ENCODE measurements around the gene MAP3K5.

Gene MAP3K5

DNA sequence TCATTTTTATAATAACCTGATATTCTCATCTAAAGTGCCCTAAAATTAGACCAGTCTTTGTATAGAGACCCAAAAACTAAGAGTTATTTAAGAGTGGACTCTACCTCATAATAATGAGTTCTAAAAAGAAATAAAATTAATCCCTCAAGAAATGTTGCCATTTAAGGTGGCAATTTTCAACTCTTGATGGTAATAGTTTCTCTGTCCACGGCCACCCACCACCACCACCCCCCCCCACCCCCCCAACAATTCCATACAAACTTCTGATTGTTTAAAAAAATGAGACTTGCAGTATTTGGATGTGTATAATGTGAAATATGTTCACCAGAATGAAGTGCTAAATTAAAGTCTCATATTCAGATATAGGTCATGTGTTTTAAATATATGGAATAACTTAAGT, 244.4 kb downstream of the MAP3K5 start:
- peaks cover 14 to 15% of the 10 kb centered on the region in 2 experiments for H3K4me1 ChIP-seq (ENCODE audit: control insufficient read depth in 1 of 2, insufficient read depth in 1 of 2, low read depth in 1 of 2, low read length in 1 of 2)
- H3K27ac ChIP-seq, result no peak overlapping the region
- no peaks in the 10 kb centered on the region for H3K36me3 ChIP-seq
- H3K9me3 ChIP-seq, result no peaks in the 10 kb centered on the region
- no peak overlapping the region for H3K4me3 ChIP-seq (ENCODE audit: low read depth in 1 of 2, low read length in 1 of 2)
- TF ChIP-seq, protein P1, sequence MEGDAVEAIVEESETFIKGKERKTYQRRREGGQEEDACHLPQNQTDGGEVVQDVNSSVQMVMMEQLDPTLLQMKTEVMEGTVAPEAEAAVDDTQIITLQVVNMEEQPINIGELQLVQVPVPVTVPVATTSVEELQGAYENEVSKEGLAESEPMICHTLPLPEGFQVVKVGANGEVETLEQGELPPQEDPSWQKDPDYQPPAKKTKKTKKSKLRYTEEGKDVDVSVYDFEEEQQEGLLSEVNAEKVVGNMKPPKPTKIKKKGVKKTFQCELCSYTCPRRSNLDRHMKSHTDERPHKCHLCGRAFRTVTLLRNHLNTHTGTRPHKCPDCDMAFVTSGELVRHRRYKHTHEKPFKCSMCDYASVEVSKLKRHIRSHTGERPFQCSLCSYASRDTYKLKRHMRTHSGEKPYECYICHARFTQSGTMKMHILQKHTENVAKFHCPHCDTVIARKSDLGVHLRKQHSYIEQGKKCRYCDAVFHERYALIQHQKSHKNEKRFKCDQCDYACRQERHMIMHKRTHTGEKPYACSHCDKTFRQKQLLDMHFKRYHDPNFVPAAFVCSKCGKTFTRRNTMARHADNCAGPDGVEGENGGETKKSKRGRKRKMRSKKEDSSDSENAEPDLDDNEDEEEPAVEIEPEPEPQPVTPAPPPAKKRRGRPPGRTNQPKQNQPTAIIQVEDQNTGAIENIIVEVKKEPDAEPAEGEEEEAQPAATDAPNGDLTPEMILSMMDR (IDR thresholded peaks at IDR 0.05), result no peak
- peaks cover 64% of the 10 kb centered on the region for H3K27me3 ChIP-seq

- Histone ChIP-seq H3K4me1 (ENCODE audit: control insufficient read depth in 1 of 2, insufficient read depth in 1 of 2, low read depth in 1 of 2, low read length in 1 of 2) (peaks cover 14 to 15% of the 10 kb centered on the region in 2 experiments), H3K9me3 (no peaks in the 10 kb centered on the region), H3K27ac (no peak overlapping the region), H3K27me3 (peaks cover 64% of the 10 kb centered on the region), H3K4me3 (ENCODE audit: low read depth in 1 of 2, low read length in 1 of 2) (no peak overlapping the region), H3K36me3 (no peaks in the 10 kb centered on the region)
- TF ChIP-seq, protein P1 (IDR thresholded peaks at IDR 0.05), result no peak
Measured at GRCh38 chr6:136547336-136547735, 244.9 kb downstream of the MAP3K5 start.

- Histone ChIP-seq H3K9me3 (no peaks in the 10 kb centered on the region), H3K4me1 (ENCODE audit: control insufficient read depth in 1 of 2, insufficient read depth in 1 of 2, low read depth in 1 of 2, low read length in 1 of 2) (peaks cover 14 to 15% of the 10 kb centered on the region in 2 experiments), H3K36me3 (no peaks in the 10 kb centered on the region), H3K27me3 (peaks cover 55% of the 10 kb centered on the region), H3K27ac (no peak overlapping the region), H3K4me3 (ENCODE audit: low read depth in 1 of 2, low read length in 1 of 2) (no peak overlapping the region)
- TF ChIP-seq, protein P1 (IDR thresholded peaks at IDR 0.05), result no peak
Measured at GRCh38 chr6:136546331-136546730, 245.9 kb downstream of the MAP3K5 start.

GRCh38 chr6:136544326-136544725, 248.0 kb downstream of the MAP3K5 start:
- Histone ChIP-seq H3K27me3 (peaks cover 35% of the 10 kb centered on the region), H3K9me3 (no peaks in the 10 kb centered on the region), H3K4me3 (ENCODE audit: low read depth in 1 of 2, low read length in 1 of 2) (no peak overlapping the region), H3K27ac (no peak overlapping the region), H3K36me3 (no peaks in the 10 kb centered on the region), H3K4me1 (ENCODE audit: control insufficient read depth in 1 of 2, insufficient read depth in 1 of 2, low read depth in 1 of 2, low read length in 1 of 2) (peaks cover under 1% of the 10 kb centered on the region in 2 experiments)
- TF ChIP-seq, protein P1 (IDR thresholded peaks at IDR 0.05), result no peak

GRCh38 chr6:136541395-136541794, 250.9 kb downstream of the MAP3K5 start:
- no peaks in the 10 kb centered on the region for H3K4me1 ChIP-seq (ENCODE audit: control insufficient read depth in 1 of 2, insufficient read depth in 1 of 2, low read depth in 1 of 2, low read length in 1 of 2)
- H3K4me3 ChIP-seq (ENCODE audit: low read depth in 1 of 2, low read length in 1 of 2), result no peak overlapping the region
- peaks cover 7% of the 10 kb centered on the region for H3K27me3 ChIP-seq
- no peak overlapping the region for H3K27ac ChIP-seq
- TF ChIP-seq, protein P1 (IDR thresholded peaks at IDR 0.05), result no peak
- no peaks in the 10 kb centered on the region for H3K36me3 ChIP-seq
- H3K9me3 ChIP-seq, result no peaks in the 10 kb centered on the region

Data from neutrophil (primary cell).